ENCODE measurements around the gene ATL1. TPM values are rescaled to one million over a fixed set of nuclear protein-coding genes. Genes with fewer than 3 reads are reported as not detected.

The ATL1 gene
- total and polyA plus RNA-seq, 2 of the 13 experiments (the other 11 are each of a cell fraction or from before 2014, with no cell fraction given) = 0.60 to 0.65 TPM

- TF ChIP-seq ZKSCAN5 (CRISPR knock-in tag; IDR thresholded peaks at IDR 0.05) (no peak), ZNF737 (CRISPR knock-in tag; IDR thresholded peaks at IDR 0.05; ENCODE audit: borderline replicate concordance) (no peak), NKX3-1 (CRISPR knock-in tag; IDR thresholded peaks at IDR 0.05) (no peak), FOXK2 (IDR thresholded peaks at IDR 0.05) (no peak), ZFP37 (CRISPR knock-in tag; IDR thresholded peaks at IDR 0.05; ENCODE audit: borderline replicate concordance) (no peak), SKI (IDR thresholded peaks at IDR 0.05; ENCODE audit: partially characterized antibody) (no peak)
These were observed 97.8 kb downstream of the ATL1 start (continued) for GRCh38 chr14:50657753-50658152.

GRCh38 chr14:50658203-50658602 is 98.3 kb downstream of the ATL1 start:
- ATAC-seq = no peak
- no peak overlapping the region for H3K4me3 ChIP-seq (replicated peaks in 1 of 3; ENCODE audit: insufficient read depth in 1 of 3, low read depth in 2 of 3, low read length in 3 of 3)
- no peaks in the 10 kb centered on the region for H3K27me3 ChIP-seq (ENCODE audit: control insufficient read depth in 1 of 2, insufficient read depth in 2 of 2, low read length in 2 of 2)
- H3K4me1 ChIP-seq (ENCODE audit: insufficient read depth, low read length) = peaks cover 13% of the 10 kb centered on the region
- no peaks in the 10 kb centered on the region for H3K9me3 ChIP-seq (ENCODE audit: low read length)
- ChIA-PET CTCF (ENCODE audit: low intra/inter-chr PET ratio, low total read pairs) (no interaction called here), POLR2A (interaction anchor here (1.5 kb wide), 2 partner anchors 8 to 10 kb away, joined by 4 to 6 read pairs; partner anchors contain the start of gene SAV1)
- H3K36me3 ChIP-seq (replicated peaks in 1 of 2; ENCODE audit: control insufficient read depth in 1 of 2, insufficient read depth in 2 of 2, low read length in 2 of 2) = peaks cover 0 to 10% of the 10 kb centered on the region in 2 experiments; a peak in 1 of 5 replicates
- in situ Hi-C loops (cut with HindIII; ENCODE audit: extremely low pct_ligation_motif_present, low pct_unique_long_range_greater_than_20kb) (no loop called here), intact Hi-C loops (cut with micrococcal nuclease; ENCODE audit: unreplicated experiment) (no loop called here)
- peaks cover 8% of the 10 kb centered on the region for H3K79me2 ChIP-seq (ENCODE audit: insufficient read depth, low read length)
- BruUV-seq (replicated peaks) = no TSS peak
- no peak overlapping the region for H2AFZ ChIP-seq (ENCODE audit: low read length)
- no peak for DNase-seq (ENCODE audit: low spot score)
- no peak for FAIRE-seq
- no peaks in the 10 kb centered on the region for H4K20me1 ChIP-seq (ENCODE audit: insufficient read depth, low read length)
- H3K9ac ChIP-seq (ENCODE audit: insufficient read depth, low read depth, low read length) = no peak overlapping the region
- no peak overlapping the region for H3K27ac ChIP-seq (ENCODE audit: extremely low read length, insufficient read depth, low read length)
- 67% methylated on average over 6 of the region's 6 CpGs for WGBS (ENCODE audit: low lambda C conversion rate)
- H3K4me2 ChIP-seq (ENCODE audit: low read depth, low read length) = no peak overlapping the region
- TF ChIP-seq ZNF160 (CRISPR knock-in tag; IDR thresholded peaks at IDR 0.05) (no peak), NR2F6 (IDR thresholded peaks at IDR 0.05) (no peak), NR2F6 (CRISPR knock-in tag; IDR thresholded peaks at IDR 0.05) (no peak), TAF15 (IDR thresholded peaks at IDR 0.05; ENCODE audit: low read depth, low read length, poor library complexity, severe bottlenecking) (no peak), SUZ12 (IDR thresholded peaks at IDR 0.05; ENCODE audit: low read depth, low read length) (no peak), SETDB1 (CRISPR knock-in tag; IDR thresholded peaks at IDR 0.05; ENCODE audit: borderline replicate concordance) (no peak), TCF12 (IDR thresholded peaks at IDR 0.05) (no peak), TCF12 (CRISPR knock-in tag; IDR thresholded peaks at IDR 0.05) (no peak), THAP11 (CRISPR knock-in tag; IDR thresholded peaks at IDR 0.05) (no peak), ZBTB8A (CRISPR knock-in tag; IDR thresholded peaks at IDR 0.05; ENCODE audit: borderline replicate concordance, low read depth) (no peak), STAT6 (CRISPR knock-in tag; IDR thresholded peaks at IDR 0.05; ENCODE audit: borderline replicate concordance) (no peak)
- TF ChIP-seq, protein P1, sequence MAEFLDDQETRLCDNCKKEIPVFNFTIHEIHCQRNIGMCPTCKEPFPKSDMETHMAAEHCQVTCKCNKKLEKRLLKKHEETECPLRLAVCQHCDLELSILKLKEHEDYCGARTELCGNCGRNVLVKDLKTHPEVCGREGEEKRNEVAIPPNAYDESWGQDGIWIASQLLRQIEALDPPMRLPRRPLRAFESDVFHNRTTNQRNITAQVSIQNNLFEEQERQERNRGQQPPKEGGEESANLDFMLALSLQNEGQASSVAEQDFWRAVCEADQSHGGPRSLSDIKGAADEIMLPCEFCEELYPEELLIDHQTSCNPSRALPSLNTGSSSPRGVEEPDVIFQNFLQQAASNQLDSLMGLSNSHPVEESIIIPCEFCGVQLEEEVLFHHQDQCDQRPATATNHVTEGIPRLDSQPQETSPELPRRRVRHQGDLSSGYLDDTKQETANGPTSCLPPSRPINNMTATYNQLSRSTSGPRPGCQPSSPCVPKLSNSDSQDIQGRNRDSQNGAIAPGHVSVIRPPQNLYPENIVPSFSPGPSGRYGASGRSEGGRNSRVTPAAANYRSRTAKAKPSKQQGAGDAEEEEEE (CRISPR knock-in tag; IDR thresholded peaks at IDR 0.05; ENCODE audit: borderline replicate concordance) = no peak
- TF ChIP-seq, protein P2, sequence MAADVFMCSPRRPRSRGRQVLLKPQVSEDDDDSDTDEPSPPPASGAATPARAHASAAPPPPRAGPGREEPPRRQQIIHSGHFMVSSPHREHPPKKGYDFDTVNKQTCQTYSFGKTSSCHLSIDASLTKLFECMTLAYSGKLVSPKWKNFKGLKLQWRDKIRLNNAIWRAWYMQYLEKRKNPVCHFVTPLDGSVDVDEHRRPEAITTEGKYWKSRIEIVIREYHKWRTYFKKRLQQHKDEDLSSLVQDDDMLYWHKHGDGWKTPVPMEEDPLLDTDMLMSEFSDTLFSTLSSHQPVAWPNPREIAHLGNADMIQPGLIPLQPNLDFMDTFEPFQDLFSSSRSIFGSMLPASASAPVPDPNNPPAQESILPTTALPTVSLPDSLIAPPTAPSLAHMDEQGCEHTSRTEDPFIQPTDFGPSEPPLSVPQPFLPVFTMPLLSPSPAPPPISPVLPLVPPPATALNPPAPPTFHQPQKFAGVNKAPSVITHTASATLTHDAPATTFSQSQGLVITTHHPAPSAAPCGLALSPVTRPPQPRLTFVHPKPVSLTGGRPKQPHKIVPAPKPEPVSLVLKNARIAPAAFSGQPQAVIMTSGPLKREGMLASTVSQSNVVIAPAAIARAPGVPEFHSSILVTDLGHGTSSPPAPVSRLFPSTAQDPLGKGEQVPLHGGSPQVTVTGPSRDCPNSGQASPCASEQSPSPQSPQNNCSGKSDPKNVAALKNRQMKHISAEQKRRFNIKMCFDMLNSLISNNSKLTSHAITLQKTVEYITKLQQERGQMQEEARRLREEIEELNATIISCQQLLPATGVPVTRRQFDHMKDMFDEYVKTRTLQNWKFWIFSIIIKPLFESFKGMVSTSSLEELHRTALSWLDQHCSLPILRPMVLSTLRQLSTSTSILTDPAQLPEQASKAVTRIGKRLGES (CRISPR knock-in tag; IDR thresholded peaks at IDR 0.05; ENCODE audit: borderline replicate concordance) = no peak

All from HepG2 (cell line).